AG04449 (cell line): ENCODE results near the gene TXNRD3.

ENCODE experiments used
- CTCF ChIA-PET: fragments of 350-600 bp; formaldehyde crosslinking; extraction: SDS; loops from one replicate; lab custom pipeline; 2021; ENCODE audit warnings: antibody characterized with exemption; lab: Yijun Ruan, JAX
- POLR2A ChIA-PET: fragments of 400-600, 350-600 bp; formaldehyde crosslinking; extraction: SDS; loops from one replicate; lab custom pipeline; 2020; ENCODE audit warnings: antibody characterized with exemption, inconsistent platforms; lab: Yijun Ruan, JAX
- DNase-seq: peaks from one replicate; pipeline ENCODE4 v3.0.0-alpha.2; 2010; ENCODE audit warnings: low read depth, low spot score
- H3K4me3 ChIP-seq: 2 replicates; pipeline ENCODE4 v1.5.1; 2011; ENCODE audit warnings: low read depth, mild to moderate bottlenecking, control low read depth, low read length
- TF ChIP-seq, protein P1 (sequence below): IDR thresholded peaks from one replicate; pipeline ENCODE4 v1.5.1; 2011; ENCODE audit warnings: mild to moderate bottlenecking, moderate library complexity, low read length, control low read depth, inconsistent platforms; ENCODE audit not compliant: insufficient read depth; ENCODE audit errors: missing control alignments

Gene TXNRD3

DNA sequence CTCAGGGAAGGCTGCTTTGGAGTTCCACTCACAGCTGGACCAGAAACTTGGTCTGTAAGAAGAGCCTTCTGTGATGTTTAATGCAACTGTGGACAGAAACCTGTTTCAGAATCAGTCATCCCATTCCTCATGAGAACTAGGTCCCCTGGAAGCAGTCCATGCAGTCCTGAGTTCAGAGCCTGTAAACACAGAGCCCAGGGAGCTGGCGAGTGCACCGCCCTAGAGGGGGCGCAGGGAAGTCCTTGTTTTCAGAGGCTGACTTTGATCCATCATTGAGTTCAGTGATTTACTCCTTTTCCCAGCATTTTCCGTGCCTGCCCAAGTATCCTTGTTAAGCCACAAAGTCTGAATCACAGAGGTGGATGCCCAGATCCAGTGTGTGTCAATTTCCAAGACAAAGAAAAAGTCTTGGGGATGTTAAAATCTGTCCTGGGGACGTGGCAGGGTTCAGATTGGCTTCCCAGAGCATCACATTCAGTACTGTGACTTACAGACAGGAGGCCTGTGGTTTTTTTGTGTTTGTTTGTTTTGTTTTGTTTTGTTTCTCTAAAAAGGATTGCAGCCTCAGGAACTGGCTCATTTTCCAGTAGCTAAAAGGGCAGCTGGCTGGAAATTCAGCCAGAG is 9.8 kb upstream of the TXNRD3 start:
- TF ChIP-seq, protein P1, sequence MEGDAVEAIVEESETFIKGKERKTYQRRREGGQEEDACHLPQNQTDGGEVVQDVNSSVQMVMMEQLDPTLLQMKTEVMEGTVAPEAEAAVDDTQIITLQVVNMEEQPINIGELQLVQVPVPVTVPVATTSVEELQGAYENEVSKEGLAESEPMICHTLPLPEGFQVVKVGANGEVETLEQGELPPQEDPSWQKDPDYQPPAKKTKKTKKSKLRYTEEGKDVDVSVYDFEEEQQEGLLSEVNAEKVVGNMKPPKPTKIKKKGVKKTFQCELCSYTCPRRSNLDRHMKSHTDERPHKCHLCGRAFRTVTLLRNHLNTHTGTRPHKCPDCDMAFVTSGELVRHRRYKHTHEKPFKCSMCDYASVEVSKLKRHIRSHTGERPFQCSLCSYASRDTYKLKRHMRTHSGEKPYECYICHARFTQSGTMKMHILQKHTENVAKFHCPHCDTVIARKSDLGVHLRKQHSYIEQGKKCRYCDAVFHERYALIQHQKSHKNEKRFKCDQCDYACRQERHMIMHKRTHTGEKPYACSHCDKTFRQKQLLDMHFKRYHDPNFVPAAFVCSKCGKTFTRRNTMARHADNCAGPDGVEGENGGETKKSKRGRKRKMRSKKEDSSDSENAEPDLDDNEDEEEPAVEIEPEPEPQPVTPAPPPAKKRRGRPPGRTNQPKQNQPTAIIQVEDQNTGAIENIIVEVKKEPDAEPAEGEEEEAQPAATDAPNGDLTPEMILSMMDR = no peak
- DNase-seq = no peak
- ChIA-PET CTCF (interaction anchor here (1.1 kb wide), 1 partner anchor 9 kb away, joined by 3 read pairs; no protein-coding TSS in a partner anchor), POLR2A (no interaction called here)
- no peak overlapping the region for H3K4me3 ChIP-seq

DNA sequence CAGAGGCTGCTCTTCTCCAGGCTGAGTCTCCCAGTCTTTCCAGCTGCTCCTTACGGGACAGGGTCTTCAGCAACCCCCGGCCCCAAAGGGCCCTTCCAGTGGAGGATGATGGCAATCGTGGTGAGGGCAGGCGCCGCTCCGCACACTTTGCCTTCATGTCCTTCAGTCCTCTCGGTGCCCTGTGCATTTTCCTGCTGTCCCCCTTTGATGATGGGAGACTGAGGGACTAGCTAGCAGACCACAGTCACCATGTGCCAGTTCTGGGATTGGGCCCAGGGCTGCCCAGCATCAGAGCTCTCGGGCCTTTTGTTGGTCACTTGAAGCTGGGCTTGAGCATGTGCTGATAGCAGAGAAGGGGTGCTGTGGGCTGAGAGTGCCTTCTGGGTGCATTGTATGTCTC is 8.8 kb upstream of the TXNRD3 start:
- no peak overlapping the region for H3K4me3 ChIP-seq
- CTCF ChIA-PET = no interaction called here
- DNase-seq = no peak
- TF ChIP-seq, protein P1 = no peak
- POLR2A ChIA-PET = no interaction called here

DNA sequence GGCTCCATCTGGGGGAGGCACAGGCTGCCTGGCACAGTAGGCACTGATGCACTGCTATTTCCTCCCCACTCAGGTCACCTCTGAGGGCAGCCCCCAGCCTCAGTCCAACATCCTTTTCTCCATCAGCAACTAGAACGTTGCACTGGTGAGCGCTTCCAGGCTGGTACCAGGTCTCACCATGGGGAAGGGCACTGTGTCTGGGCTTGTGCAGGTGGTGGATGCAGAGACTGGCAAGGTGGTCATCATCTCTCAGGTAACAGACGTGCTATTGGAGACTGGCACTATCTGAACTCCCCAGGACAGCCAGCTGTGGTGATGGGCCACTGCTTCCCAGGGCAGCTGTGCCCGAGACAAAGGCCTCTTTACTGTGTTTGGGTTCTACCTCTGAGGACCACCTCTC is 8.3 kb upstream of the TXNRD3 start:
- ChIA-PET CTCF (no interaction called here), POLR2A (no interaction called here)
- H3K4me3 ChIP-seq = no peak overlapping the region
- DNase-seq = no peak
- TF ChIP-seq, protein P1 = no peak

DNA sequence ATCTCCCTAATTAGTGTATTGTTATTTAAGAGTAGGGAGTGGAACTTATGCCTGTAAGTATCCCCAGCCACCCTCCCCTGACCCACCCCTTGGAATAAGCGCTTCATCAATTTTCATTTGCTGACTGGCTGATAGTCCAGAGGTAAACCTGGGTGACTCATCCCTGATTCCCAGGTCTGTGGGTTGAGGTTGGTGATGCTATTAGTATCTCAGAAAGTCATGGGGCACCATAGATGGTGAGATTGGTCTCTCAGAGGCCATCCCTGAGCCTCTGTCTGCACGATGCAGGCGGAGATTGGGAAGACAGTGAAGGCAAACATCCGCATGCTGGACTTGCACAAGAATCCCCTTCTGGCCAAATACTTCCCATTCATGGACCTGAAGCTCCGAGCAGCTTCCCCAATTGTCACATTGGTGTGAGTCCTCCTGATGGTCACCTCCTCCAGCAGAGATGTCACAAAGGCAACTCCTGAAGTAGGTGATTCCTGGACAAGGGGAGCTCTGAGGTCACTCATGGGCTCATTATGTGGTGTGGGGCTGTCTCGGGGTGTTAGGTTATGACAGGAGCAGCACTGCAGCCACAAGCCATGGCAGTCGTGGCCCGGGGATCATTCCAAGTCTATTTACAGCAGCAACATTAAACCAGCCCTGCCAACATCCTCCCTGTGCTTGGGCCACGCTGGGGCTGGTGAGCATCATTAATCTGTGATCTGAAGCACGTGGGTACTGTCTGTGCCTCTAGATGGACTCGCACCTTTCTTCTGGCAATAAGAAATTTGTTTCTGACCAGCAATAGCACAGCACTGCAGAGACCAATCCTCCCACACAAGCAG is 6.8 kb upstream of the TXNRD3 start:
- ChIA-PET CTCF (interaction anchor here (0.6 to 5.0 kb wide), 3 partner anchors 17 to 266 kb away, joined by 3 to 29 read pairs (median 3); no protein-coding TSS in a partner anchor), POLR2A (no interaction called here)
- TF ChIP-seq, protein P1 = no peak
- DNase-seq = no peak
- no peak overlapping the region for H3K4me3 ChIP-seq

DNA sequence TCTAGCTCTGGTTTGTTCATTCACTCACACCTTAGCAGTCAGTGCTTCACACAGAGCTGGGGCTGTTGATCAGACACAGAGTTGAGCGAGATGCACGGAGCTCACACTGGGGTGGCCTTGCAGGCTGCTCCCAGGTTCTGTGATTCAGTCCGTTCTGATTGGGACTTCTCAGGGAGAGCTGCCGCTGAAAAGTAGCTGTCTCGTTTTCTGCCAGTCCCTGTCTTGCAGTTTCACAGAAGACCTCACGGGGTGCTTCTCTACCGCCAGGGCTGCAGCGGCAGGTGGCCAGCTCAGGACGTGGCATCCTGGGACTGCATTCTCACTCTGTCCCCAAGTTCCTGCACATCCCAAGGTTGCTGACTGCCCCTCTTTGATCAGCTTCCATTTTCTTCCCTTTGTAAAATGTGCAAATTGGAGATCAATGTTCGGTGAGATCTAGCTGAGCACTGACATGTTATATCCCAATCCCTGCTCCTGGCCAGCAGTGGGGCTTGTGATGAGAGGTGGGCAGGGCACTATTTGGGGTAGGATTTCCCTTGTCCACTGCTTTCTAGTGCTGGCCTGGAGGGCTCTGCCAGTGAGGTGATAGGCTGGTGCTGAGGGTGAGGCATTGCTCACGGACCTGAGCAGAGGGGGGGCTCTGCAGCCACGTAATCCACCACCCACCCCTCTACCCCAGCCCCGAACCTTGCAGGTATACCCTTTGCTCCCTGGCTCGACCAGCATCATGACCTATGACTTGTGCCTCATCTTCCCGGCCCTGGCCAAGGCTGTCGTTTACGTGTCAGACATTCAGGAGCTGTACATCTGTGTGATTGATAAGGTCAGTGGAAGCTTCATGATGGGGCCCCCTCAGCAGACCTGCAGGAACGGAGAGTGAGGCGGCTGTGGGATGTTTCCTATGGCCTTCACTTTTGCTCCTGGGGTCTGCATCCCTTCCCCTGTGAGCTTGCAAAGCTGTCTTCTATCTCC is 5.3 kb upstream of the TXNRD3 start:
- POLR2A ChIA-PET = no interaction called here
- TF ChIP-seq, protein P1 = peak; percentile 33
- no peak for DNase-seq

More for the DNA sequence above, 5.3 kb upstream of the TXNRD3 start:
- no peak overlapping the region for H3K4me3 ChIP-seq
- CTCF ChIA-PET = interaction anchor here (0.7 to 5.0 kb wide), 8 partner anchors 9 to 137 kb away, joined by 3 to 29 read pairs (median 4); no protein-coding TSS in a partner anchor
